ENCODE data around the gene ASF1B.

ASF1B gene

DNA sequence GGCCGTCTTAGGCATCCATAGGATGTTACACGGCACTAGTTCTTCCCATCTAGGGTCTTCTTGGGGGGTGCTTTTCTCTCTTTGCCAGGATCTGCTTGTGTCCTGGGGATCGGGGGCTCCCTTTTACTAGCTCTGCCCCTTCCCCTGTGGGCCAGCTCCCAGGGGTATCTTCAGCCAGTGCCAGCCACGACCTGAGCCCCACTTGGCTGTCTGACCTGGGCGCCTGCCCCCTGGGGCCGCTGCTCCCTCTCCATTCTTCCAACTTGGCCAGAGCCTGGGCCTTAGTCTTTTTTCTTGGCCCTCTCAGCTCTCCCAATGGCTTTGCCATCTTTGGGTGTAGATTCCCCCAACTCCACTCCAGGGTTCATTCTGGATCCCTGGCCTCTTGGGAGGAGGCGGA is 21.9 kb downstream of the ASF1B start:
- Histone ChIP-seq H3K27ac (peak overlapping the region; percentile 23 to 100), H3K4me3 (no peak overlapping the region)
- DNase-seq (ENCODE audit: low spot score), result no peak
- TF ChIP-seq, protein P1, sequence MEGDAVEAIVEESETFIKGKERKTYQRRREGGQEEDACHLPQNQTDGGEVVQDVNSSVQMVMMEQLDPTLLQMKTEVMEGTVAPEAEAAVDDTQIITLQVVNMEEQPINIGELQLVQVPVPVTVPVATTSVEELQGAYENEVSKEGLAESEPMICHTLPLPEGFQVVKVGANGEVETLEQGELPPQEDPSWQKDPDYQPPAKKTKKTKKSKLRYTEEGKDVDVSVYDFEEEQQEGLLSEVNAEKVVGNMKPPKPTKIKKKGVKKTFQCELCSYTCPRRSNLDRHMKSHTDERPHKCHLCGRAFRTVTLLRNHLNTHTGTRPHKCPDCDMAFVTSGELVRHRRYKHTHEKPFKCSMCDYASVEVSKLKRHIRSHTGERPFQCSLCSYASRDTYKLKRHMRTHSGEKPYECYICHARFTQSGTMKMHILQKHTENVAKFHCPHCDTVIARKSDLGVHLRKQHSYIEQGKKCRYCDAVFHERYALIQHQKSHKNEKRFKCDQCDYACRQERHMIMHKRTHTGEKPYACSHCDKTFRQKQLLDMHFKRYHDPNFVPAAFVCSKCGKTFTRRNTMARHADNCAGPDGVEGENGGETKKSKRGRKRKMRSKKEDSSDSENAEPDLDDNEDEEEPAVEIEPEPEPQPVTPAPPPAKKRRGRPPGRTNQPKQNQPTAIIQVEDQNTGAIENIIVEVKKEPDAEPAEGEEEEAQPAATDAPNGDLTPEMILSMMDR (IDR thresholded peaks at IDR 0.05), result no peak

DNA sequence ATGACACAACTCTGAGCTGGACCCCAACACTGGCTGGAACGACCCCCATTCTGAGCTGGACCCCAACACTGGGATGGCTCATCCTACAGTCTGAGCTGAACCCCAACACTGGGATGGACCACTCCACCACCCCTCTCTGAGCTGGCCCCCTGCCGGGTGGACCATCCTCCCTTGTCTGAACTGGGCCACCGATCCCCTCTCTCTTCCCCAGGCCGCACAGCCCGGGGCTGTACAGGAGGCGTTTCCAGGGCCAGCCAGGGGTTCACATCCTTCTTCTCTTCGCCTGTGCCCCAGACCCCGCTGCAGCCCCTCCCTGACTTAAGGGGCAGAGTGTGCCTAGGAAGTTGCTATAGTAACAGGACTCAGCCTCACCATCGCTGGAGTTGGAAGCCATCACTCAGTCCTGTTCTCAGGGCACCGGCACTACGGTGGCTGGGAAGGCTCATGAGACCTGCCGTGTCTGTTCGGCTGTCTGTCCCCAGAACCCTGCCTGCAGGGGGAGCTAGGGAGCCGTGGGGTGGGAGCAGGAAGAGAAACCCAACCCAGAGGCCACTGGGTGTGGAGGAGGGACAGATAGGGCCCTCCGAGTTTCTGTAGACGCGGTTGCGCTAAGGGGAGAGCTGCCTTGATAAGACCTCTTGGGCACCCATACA is 22.5 kb downstream of the ASF1B start:
- peak overlapping the region; percentile 65 for H3K4me3 ChIP-seq
- DNase-seq (ENCODE audit: low spot score), result no peak
- peak overlapping the region; percentile 79 to 100 for H3K27ac ChIP-seq
- TF ChIP-seq, protein P1 (IDR thresholded peaks at IDR 0.05), result no peak

DNA sequence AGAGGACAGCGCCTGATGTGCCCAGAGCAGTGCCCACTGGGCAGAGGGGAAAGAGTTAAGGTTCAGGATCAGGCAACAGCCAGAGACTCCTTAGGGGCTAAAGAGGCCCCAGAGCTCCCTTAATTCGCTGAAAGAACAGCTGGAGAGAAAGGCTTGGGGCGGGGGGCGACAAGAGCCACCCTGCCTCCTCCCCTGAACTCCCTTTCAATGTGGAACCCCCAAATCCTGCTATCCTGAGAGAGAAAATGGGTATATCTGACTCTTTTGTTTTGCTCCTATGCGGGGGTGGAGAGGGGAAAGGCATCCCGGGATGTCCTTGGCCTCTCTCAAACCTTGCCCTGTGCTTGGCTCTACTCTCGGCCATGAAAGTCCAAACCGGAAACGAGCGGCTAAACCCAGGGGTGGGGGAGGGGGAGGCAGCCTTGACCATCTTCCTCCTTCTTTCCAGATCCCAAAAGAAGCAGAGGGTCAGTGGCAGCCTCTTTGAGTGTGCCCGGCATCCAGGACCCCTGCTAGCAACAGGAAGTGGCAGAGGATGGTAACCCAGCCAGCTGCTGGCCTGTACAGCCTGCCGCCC is 23.5 kb downstream of the ASF1B start:
- DNase-seq (ENCODE audit: low spot score), result no peak
- peak overlapping the region; percentile 79 to 100 for H3K27ac ChIP-seq
- H3K4me3 ChIP-seq, result peak overlapping the region; percentile 65
- TF ChIP-seq, protein P1 (IDR thresholded peaks at IDR 0.05), result no peak

DNA sequence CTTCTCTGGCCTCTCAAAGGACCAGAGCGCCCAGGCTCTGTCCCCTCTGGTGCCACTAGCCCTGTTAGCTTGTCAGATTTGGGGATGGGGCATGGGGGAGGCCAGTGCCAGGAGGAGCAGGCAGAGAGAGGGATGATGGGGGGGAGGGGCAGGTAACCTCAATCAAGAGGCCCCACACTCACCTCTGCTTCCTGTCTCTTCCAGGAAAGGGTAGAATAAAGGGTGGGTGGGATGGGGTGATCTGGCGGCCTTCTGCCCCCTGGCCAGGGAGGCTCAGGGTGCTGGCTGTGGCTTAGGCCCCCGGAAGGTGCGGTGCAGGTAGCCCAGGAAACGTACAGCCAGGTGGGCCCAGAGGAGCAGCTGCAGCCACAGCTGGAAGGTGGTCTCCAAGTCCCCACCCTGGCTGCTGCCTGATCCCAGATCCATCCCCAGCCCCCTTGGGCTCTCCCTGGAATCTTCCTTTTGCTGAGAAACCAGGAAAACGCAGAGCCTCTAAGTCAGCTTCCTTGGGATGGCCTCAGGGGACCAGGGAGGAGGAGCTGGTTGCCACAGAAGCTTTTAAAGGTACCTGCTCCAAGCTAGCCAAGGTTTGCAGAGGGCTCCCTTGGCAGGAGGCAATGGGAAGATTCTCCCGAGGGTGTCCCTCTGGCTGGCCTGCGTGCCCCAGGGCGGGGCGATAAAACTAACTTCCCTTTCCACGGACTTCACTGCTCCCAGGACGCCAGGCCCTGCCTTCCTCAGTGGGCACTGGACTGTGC is 24.2 kb downstream of the ASF1B start:
- peak overlapping the region; percentile 79 to 100 for H3K27ac ChIP-seq
- TF ChIP-seq, protein P1 (IDR thresholded peaks at IDR 0.05), result no peak
- DNase-seq (ENCODE audit: low spot score), result no peak
- peak overlapping the region; percentile 65 for H3K4me3 ChIP-seq

DNA sequence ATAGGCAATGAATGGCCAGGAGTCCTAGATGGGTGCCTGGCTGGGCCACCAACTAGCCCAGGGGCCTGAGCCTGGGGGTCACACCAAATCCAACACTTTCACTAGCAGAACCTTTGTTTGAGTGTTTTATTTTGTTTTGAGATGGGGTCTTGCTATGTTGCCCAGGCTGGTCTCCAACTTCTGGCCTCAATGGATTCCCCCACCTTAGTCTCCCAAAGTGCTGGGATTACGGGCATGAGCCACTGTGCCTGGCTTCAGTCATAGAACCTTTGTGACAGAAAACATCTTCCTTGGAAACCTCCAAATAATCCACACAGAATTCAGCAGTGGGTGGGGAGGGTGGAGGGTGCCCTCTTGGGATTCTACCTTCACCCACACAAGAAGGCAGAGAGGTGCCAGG is 24.9 kb downstream of the ASF1B start:
- DNase-seq (ENCODE audit: low spot score), result no peak
- no peak overlapping the region for H3K4me3 ChIP-seq
- TF ChIP-seq, protein P1 (IDR thresholded peaks at IDR 0.05), result no peak
- peak overlapping the region in 1 of 2 donors; percentile 100 for H3K27ac ChIP-seq

DNA sequence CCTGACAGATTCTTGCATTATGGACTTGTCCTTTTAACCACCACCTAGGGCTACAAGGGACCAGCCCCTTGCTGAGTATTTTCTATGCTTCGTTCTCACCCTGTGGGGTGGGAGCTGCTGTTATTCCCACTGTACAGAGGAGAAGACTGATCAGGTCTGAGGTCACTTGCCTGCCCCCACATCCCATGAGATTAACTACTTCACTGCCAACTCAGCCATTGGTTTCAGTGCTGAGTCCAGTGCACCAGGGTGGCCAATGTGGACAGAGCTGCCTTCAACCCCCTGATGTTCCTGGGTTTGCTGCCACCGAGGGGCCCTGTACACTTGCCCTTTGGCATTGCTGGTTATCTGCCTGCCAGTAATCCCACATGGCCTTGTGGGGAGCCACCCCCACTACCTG is 25.7 kb downstream of the ASF1B start:
- TF ChIP-seq, protein P1 (IDR thresholded peaks at IDR 0.05), result no peak
- peak overlapping the region in 1 of 2 donors; percentile 42 for H3K27ac ChIP-seq

More for the DNA sequence above, 25.7 kb downstream of the ASF1B start:
- no peak overlapping the region for H3K4me3 ChIP-seq
- DNase-seq (ENCODE audit: low spot score), result no peak
